HEK293 (cell line): Measurements from ENCODE around the gene EPHA2.

Source experiments
- GLIS2 ChIP-seq: fragments of 450-650 bp; formaldehyde crosslinking; IDR thresholded peaks from 2 replicates; pipeline ENCODE4 v1.5.1; 2016; ENCODE audit warnings: missing biosample characterization, missing genetic modification characterization
- HOXD13 ChIP-seq: sonication (generic); formaldehyde crosslinking; IDR thresholded peaks from 2 replicates; pipeline ENCODE4 v1.8.0; 2022; ENCODE audit warnings: missing genetic modification reagents, borderline replicate concordance
- KLF9 ChIP-seq: fragments of 450-650 bp; formaldehyde crosslinking; IDR thresholded peaks from 2 replicates; pipeline ENCODE4 v1.5.1; 2016; ENCODE audit warnings: missing biosample characterization, missing genetic modification characterization, low read depth
- PRDM6 ChIP-seq: fragments of 450-650 bp; formaldehyde crosslinking; IDR thresholded peaks from 2 replicates; pipeline ENCODE4 v1.5.1; 2017; ENCODE audit warnings: missing biosample characterization, missing genetic modification characterization
- REPIN1 ChIP-seq: fragments of 450-650 bp; formaldehyde crosslinking; IDR thresholded peaks from 2 replicates; pipeline ENCODE4 v1.5.1; 2017; ENCODE audit warnings: missing biosample characterization, missing genetic modification characterization, low read depth
- SCRT2 ChIP-seq: fragments of 450-650 bp; formaldehyde crosslinking; IDR thresholded peaks from 2 replicates; pipeline ENCODE4 v1.5.1; 2016; ENCODE audit warnings: missing biosample characterization, missing genetic modification characterization
- ZBTB48 ChIP-seq: fragments of 450-650 bp; formaldehyde crosslinking; IDR thresholded peaks from 2 replicates; pipeline ENCODE4 v1.5.1; 2016; ENCODE audit warnings: missing biosample characterization, missing genetic modification characterization
- ZBTB6 ChIP-seq: fragments of 450-650 bp; formaldehyde crosslinking; IDR thresholded peaks from 2 replicates; pipeline ENCODE4 v1.5.1; 2017; ENCODE audit warnings: missing biosample characterization, missing genetic modification characterization
- ZNF221 ChIP-seq: fragments of 450-650 bp; formaldehyde crosslinking; IDR thresholded peaks from 2 replicates; pipeline ENCODE4 v1.5.1; 2017; ENCODE audit warnings: missing biosample characterization, missing genetic modification characterization, borderline replicate concordance
- ZNF24 ChIP-seq: fragments of 450-650 bp; formaldehyde crosslinking; IDR thresholded peaks from 2 replicates; pipeline ENCODE4 v1.5.1; 2016; ENCODE audit warnings: missing biosample characterization, missing genetic modification characterization
- ZNF362 ChIP-seq: fragments of 450-650 bp; formaldehyde crosslinking; IDR thresholded peaks from 2 replicates; pipeline ENCODE4 v1.5.1; 2016; ENCODE audit warnings: missing biosample characterization, missing genetic modification characterization
- ZNF560 ChIP-seq: fragments of 450-650 bp; formaldehyde crosslinking; IDR thresholded peaks from 2 replicates; pipeline ENCODE4 v1.5.1; 2017; ENCODE audit warnings: missing biosample characterization, missing genetic modification characterization, borderline replicate concordance
- ZNF623 ChIP-seq: fragments of 450-650 bp; formaldehyde crosslinking; IDR thresholded peaks from 2 replicates; pipeline ENCODE4 v1.5.1; 2016; ENCODE audit warnings: missing biosample characterization, missing genetic modification characterization
- ZNF670 ChIP-seq: fragments of 450-650 bp; formaldehyde crosslinking; IDR thresholded peaks from 2 replicates; pipeline ENCODE4 v1.5.1; 2016; ENCODE audit warnings: missing biosample characterization, missing genetic modification characterization, low read depth
- ZNF704 ChIP-seq: fragments of 450-650 bp; formaldehyde crosslinking; IDR thresholded peaks from 2 replicates; pipeline ENCODE4 v1.5.1; 2016; ENCODE audit warnings: missing biosample characterization, missing genetic modification characterization
- ZNF747 ChIP-seq: fragments of 450-650 bp; formaldehyde crosslinking; IDR thresholded peaks from 2 replicates; pipeline ENCODE4 v1.5.1; 2016; ENCODE audit warnings: missing biosample characterization, missing genetic modification characterization
- ZNF768 ChIP-seq: fragments of 450-650 bp; formaldehyde crosslinking; IDR thresholded peaks from 2 replicates; pipeline ENCODE4 v1.5.1; 2018; ENCODE audit warnings: missing biosample characterization, mild to moderate bottlenecking, missing genetic modification characterization
- ZNF776 ChIP-seq: fragments of 450-650 bp; formaldehyde crosslinking; IDR thresholded peaks from 2 replicates; pipeline ENCODE4 v1.5.0; 2017; ENCODE audit warnings: missing biosample characterization, missing genetic modification characterization, borderline replicate concordance
- ZNF777 ChIP-seq: fragments of 450-650 bp; formaldehyde crosslinking; IDR thresholded peaks from 2 replicates; pipeline ENCODE4 v1.5.1; 2017; ENCODE audit warnings: missing biosample characterization, missing genetic modification characterization, borderline replicate concordance
- ZNF830 ChIP-seq: fragments of 450-650 bp; IDR thresholded peaks from 2 replicates; pipeline ENCODE4 v1.5.0; 2018; ENCODE audit warnings: missing biosample characterization, missing genetic modification characterization, low read depth, mild to moderate bottlenecking, moderate library complexity
- ZNF837 ChIP-seq: fragments of 450-650 bp; formaldehyde crosslinking; IDR thresholded peaks from 2 replicates; pipeline ENCODE4 v1.5.1; 2016; ENCODE audit warnings: missing biosample characterization, missing genetic modification characterization
- ZSCAN5A ChIP-seq: fragments of 450-650 bp; formaldehyde crosslinking; IDR thresholded peaks from 2 replicates; pipeline ENCODE4 v1.5.1; 2016; ENCODE audit warnings: missing biosample characterization, missing genetic modification characterization
- ZXDB ChIP-seq: fragments of 450-650 bp; formaldehyde crosslinking; IDR thresholded peaks from 2 replicates; pipeline ENCODE4 v1.5.1; 2016; ENCODE audit warnings: missing biosample characterization, missing genetic modification characterization
- TF ChIP-seq, protein P1 (sequence below): fragments of 450-650 bp; formaldehyde crosslinking; IDR thresholded peaks from 2 replicates; pipeline ENCODE4 v1.5.1; 2016; ENCODE audit warnings: missing biosample characterization, missing genetic modification characterization
- TF ChIP-seq, protein P2 (sequence below): fragments of 450-650 bp; formaldehyde crosslinking; IDR thresholded peaks from 2 replicates; pipeline ENCODE4 v1.5.1; 2017; ENCODE audit warnings: missing biosample characterization, missing genetic modification characterization
- TF ChIP-seq, protein P3 (sequence below): fragments of 450-650 bp; formaldehyde crosslinking; conservative IDR thresholded peaks from 2 replicates; pipeline ENCODE4 v1.5.1; 2016; ENCODE audit warnings: low read depth, missing biosample characterization, missing genetic modification characterization

Gene EPHA2

DNA sequence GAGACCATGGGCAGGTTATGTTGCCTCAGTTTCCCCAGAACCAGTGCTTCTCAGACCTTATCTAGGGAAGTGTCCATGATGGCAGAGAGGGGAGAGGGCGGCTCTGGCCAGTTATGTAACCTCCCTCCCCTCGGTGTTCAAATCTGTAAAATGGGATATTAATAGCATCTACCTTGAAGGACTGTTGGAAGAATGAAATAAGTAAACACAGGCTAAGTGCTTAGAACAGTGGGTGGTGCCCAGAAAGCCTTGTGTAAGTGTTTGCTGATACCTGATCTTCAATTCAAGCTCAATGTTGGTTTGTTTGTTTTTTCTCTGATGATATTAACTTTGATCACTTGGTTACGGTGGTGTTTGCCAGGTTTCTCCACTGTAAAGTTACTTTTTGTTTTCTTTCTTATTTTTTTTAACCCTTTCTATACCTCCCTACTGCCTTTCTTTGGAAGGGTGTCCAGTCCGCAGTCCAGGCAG is 34.9 kb downstream of the EPHA2 start (continued):
- TF ChIP-seq, protein P1, sequence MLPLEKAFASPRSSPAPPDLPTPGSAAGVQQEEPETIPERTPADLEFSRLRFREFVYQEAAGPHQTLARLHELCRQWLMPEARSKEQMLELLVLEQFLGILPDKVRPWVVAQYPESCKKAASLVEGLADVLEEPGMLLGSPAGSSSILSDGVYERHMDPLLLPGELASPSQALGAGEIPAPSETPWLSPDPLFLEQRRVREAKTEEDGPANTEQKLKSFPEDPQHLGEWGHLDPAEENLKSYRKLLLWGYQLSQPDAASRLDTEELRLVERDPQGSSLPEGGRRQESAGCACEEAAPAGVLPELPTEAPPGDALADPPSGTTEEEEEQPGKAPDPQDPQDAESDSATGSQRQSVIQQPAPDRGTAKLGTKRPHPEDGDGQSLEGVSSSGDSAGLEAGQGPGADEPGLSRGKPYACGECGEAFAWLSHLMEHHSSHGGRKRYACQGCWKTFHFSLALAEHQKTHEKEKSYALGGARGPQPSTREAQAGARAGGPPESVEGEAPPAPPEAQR (tag by site-specific recombination), result no peak
- TF ChIP-seq ZNF670 (tag by site-specific recombination) (no peak), GLIS2 (tag by site-specific recombination) (no peak), ZXDB (tag by site-specific recombination) (peak; percentile 67), ZNF221 (no peak), ZNF362 (no peak), REPIN1 (peak; percentile 76; the same call in 1 of the 2 replicates), ZNF623 (no peak), ZNF560 (no peak), ZNF768 (tag by site-specific recombination) (no peak), SCRT2 (no peak), ZNF830 (no peak), ZSCAN5A (tag by site-specific recombination) (no peak), ZBTB48 (tag by site-specific recombination) (no peak), ZNF704 (tag by site-specific recombination) (no peak), ZNF777 (tag by site-specific recombination) (no peak), ZBTB6 (tag by site-specific recombination) (peak; percentile 81), ZNF24 (tag by site-specific recombination) (peak; percentile 90), HOXD13 (CRISPR knock-in tag) (no peak), PRDM6 (tag by site-specific recombination) (peak; percentile 96), ZNF776 (tag by site-specific recombination) (no peak), KLF9 (tag by site-specific recombination) (peak; percentile 28; the same call in 1 of the 2 replicates), ZNF837 (no peak), ZNF747 (tag by site-specific recombination) (no peak)
- TF ChIP-seq, protein P2, sequence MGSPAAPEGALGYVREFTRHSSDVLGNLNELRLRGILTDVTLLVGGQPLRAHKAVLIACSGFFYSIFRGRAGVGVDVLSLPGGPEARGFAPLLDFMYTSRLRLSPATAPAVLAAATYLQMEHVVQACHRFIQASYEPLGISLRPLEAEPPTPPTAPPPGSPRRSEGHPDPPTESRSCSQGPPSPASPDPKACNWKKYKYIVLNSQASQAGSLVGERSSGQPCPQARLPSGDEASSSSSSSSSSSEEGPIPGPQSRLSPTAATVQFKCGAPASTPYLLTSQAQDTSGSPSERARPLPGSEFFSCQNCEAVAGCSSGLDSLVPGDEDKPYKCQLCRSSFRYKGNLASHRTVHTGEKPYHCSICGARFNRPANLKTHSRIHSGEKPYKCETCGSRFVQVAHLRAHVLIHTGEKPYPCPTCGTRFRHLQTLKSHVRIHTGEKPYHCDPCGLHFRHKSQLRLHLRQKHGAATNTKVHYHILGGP (tag by site-specific recombination), result no peak
- TF ChIP-seq, protein P3, sequence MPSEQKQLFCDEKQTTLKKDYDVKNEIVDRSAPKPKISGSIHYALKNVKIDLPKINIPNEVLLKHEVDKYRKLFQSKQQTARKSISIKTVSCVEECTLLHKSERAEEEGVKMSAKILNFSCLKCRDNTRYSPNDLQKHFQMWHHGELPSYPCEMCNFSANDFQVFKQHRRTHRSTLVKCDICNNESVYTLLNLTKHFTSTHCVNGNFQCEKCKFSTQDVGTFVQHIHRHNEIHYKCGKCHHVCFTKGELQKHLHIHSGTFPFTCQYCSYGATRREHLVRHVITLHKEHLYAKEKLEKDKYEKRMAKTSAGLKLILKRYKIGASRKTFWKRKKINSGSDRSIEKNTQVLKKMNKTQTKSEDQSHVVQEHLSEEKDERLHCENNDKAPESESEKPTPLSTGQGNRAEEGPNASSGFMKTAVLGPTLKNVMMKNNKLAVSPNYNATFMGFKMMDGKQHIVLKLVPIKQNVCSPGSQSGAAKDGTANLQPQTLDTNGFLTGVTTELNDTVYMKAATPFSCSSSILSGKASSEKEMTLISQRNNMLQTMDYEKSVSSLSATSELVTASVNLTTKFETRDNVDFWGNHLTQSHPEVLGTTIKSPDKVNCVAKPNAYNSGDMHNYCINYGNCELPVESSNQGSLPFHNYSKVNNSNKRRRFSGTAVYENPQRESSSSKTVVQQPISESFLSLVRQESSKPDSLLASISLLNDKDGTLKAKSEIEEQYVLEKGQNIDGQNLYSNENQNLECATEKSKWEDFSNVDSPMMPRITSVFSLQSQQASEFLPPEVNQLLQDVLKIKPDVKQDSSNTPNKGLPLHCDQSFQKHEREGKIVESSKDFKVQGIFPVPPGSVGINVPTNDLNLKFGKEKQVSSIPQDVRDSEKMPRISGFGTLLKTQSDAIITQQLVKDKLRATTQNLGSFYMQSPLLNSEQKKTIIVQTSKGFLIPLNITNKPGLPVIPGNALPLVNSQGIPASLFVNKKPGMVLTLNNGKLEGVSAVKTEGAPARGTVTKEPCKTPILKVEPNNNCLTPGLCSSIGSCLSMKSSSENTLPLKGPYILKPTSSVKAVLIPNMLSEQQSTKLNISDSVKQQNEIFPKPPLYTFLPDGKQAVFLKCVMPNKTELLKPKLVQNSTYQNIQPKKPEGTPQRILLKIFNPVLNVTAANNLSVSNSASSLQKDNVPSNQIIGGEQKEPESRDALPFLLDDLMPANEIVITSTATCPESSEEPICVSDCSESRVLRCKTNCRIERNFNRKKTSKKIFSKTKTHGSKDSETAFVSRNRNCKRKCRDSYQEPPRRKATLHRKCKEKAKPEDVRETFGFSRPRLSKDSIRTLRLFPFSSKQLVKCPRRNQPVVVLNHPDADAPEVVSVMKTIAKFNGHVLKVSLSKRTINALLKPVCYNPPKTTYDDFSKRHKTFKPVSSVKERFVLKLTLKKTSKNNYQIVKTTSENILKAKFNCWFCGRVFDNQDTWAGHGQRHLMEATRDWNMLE (tag by site-specific recombination), result no peak
